Measurements from ENCODE around the gene SDC3. TPM values are rescaled to one million over a fixed set of nuclear protein-coding genes. Genes with fewer than 3 reads are reported as not detected.
A peak's percentile ranks its signal among the peaks of the same experiment; 100 is the strongest.

Gene SDC3
- total and polyA plus RNA-seq, 12 donors: 13.1 to 57.7 (median 21.7) TPM

- H3K27ac ChIP-seq: no peak overlapping the region
- intact Hi-C loops (cut with DNase I): no loop called here
- no peaks in the 10 kb centered on the region for H3K36me3 ChIP-seq
- no peak for DNase-seq
- H3K27me3 ChIP-seq: no peaks in the 10 kb centered on the region
- peaks cover 11 to 43% (median 34%) of the 10 kb centered on the region in 9 donors for H3K4me1 ChIP-seq
- no peak for ATAC-seq
- no peak for TF ChIP-seq CTCF (IDR thresholded peaks at IDR 0.05)
- H3K9me3 ChIP-seq: no peaks in the 10 kb centered on the region
- WGBS, 2 donors: 93 to 95% methylated on average over 10 of the region's 10 CpGs
- H3K4me3 ChIP-seq: no peak overlapping the region
Observed at GRCh38 chr1:30898031-30898815, 10.3 kb downstream of the SDC3 start.

DNA sequence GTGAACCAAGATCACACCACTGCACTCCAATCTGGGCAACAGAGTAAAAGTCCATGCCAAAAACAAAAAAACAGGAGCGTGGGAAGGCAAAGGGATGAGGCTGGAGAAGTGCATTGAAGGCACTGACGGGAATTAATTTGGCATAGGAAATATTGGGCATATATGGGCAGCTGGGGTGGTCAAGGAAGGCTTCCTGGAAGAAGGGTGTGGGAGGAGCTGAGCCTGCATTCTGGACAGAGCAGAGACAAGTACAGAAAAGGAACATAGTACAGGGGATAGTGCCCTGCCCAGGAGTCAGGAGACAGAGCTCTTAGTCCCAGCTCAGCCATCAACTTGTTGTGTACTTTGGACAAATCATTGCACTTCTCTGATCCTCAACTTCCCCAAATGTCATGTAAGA is 11.7 kb downstream of the SDC3 start:
- Histone ChIP-seq H3K36me3 (no peaks in the 10 kb centered on the region), H3K4me3 (no peak overlapping the region), H3K4me1 (peaks cover 6 to 40% (median 29%) of the 10 kb centered on the region in 9 donors), H3K9me3 (no peaks in the 10 kb centered on the region), H3K27ac (no peak overlapping the region), H3K27me3 (no peaks in the 10 kb centered on the region)
- no peak for ATAC-seq
- intact Hi-C loops (cut with DNase I): no loop called here
- no peak for TF ChIP-seq CTCF (IDR thresholded peaks at IDR 0.05)
- no peak for DNase-seq
- WGBS, 2 donors: 93 to 96% methylated on average over 2 of the region's 2 CpGs

DNA sequence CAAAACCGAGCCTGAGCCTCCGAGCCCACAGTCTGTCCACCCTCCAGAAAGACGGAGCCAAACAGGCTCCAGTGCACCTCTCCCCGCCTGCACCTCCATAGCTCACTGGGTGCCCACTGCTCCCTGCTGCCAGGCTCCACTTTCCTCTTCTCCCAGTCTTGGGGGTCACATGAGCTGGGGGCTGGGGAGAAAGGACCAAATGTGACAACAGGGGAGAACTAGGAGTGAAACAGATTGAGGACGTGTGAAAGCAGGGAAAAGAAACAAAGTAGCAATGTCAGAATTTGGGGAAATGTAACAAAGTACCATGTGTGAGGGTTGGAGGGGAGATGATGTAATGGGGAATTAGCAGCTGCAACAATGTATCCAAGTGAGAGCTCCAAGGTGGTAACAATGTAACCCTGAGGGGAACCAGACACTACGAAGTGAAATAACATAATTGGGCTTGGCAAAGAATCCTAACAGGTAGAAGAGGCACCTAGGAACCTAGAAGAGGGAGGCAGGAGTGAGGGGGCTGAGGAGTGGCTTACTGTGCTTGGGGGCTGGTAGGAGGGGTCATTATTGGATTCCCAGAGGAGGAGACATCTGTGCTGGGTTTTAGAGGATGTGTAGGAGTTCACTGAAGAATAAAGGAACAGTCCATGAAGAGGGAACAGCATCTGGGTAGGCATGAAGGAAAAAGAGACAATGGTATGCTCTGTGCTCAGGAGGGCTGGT is 12.5 kb downstream of the SDC3 start:
- no peaks in the 10 kb centered on the region for H3K36me3 ChIP-seq
- H3K4me1 ChIP-seq: peaks cover 0 to 40% (median 25%) of the 10 kb centered on the region in 9 donors
- H3K4me3 ChIP-seq: no peak overlapping the region
- 68 to 70% methylated on average over 6 of the region's 6 CpGs for WGBS, 2 donors
- intact Hi-C loops (cut with DNase I): no loop called here
- H3K9me3 ChIP-seq: no peaks in the 10 kb centered on the region
- TF ChIP-seq CTCF (IDR thresholded peaks at IDR 0.05): no peak
- no peak for DNase-seq
- H3K27ac ChIP-seq: no peak overlapping the region
- no peak for ATAC-seq
- H3K27me3 ChIP-seq: no peaks in the 10 kb centered on the region

DNA sequence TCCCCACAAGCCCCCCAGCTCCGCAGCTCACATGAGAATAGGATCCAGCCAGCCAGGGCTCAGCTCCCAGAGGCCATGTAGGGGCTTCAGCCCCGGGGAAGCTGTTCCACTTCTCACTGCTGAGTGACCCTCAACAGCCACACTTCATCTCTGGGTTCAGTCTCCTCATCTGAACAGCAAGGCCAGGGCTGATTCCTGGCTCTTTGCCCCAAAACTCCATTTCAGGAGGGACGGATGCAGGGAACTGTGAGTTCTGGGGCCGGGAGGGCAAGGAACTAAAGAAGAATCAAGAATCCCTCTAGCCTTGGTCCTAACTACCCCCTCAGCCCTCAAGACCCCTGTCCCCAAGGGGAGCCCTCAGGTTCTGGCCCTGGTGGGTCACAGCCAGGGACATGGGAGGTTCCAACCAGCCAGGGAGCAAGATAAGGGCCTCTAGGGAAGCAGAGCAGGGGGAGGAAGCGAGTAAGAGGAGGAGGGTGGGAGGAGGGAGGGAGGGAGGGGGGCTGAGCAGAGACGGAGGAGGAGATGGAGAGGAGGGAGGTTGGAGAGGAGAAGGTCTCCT is 13.1 kb downstream of the SDC3 start:
- ATAC-seq (peak in 1 of 8 donors; percentile 24), DNase-seq (no peak)
- Histone ChIP-seq H3K9me3 (no peaks in the 10 kb centered on the region), H3K27ac (no peak overlapping the region), H3K4me3 (no peak overlapping the region), H3K4me1 (peaks cover 0 to 41% (median 25%) of the 10 kb centered on the region in 9 donors), H3K27me3 (no peaks in the 10 kb centered on the region), H3K36me3 (no peaks in the 10 kb centered on the region)
- WGBS, 2 donors: 51 to 70% methylated on average over 6 of the region's 6 CpGs
- no peak for TF ChIP-seq CTCF (IDR thresholded peaks at IDR 0.05)
- intact Hi-C loops (cut with DNase I): no loop called here
